A172 (cell line): Measurements from ENCODE around the gene PRPS2. TPM values are rescaled to one million over a fixed set of nuclear protein-coding genes. Genes with fewer than 3 reads are reported as not detected.

Experiments
- DNase-seq: peaks from one replicate; pipeline ENCODE4 v3.0.0-alpha.2; 2015; ENCODE audit warnings: low spot score
- total RNA-seq: library from RNA; depleted of rRNA; stranded (reverse); fragments of >200 nt; shearing (Covaris generic); gene quantifications from 2 replicates; pipeline ENCODE4 v1.2.3, GENCODE V29; 2014; rRNA removed

PRPS2 gene
- total RNA-seq, 1 experiment from 2014 or later = 80.7 TPM

DNA sequence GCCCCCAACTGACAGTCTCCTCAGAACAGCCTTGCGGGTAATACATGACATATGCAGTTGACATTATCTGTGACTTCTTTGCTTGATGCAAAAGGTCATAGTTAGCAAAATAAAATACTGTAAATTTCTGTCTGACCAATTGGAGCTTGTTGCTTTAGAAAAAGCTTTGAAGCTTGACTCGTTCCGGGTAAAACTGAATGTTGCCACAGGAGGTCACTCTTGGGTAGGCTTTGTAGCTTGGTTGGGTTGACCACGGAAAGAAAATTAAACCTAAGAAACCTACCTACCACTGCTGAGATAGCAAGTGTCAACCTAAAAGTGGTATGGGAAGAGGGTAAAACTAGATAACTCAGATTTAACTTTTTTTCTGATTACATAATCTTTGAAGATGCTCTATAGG is 23.2 kb downstream of the PRPS2 start:
- peak; percentile 53 for DNase-seq

DNA sequence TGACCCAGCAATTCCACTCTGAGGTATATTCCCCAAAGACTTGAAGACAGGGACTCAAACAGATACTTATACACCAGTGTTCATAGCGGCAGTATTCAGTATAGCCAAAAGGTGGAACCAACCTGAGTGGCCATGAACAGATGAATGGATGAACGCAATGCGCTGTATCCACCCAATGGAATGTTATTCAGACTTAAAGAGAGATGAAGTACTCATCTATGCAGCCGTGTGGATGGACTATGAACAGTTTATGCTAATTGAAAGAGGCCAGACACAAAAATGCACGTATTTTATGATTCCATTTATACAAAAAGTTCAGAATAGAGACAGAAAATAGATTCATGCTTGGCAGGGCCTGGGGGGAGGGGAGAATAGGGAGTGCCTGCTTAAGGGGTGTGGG is 26.3 kb downstream of the PRPS2 start:
- DNase-seq = no peak

GRCh38 chrX:12819222-12819621 is 28.0 kb downstream of the PRPS2 start:
- DNase-seq = no peak

- no peak for DNase-seq
Observed at GRCh38 chrX:12820737-12821136, 29.5 kb downstream of the PRPS2 start.

DNA sequence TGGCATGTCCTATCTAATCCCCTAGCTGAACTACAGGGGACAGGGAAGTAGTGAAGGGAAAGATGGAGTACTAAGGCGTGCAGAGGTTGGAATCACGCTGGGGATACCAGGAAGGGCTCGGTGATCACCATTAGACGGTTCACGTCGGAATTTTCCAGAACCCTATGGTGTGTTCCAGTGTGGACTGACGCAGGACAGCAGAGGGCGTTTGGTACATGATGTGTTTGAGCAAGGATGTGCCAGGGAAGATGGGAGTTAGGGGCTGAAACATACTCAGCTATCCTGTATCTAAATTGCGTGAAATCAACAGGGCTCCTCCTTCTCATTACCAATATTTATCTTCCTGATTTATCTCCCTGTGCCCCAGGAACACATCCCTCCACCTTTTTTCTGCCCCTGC is 33.7 kb downstream of the PRPS2 start:
- DNase-seq = peak; percentile 12

DNA sequence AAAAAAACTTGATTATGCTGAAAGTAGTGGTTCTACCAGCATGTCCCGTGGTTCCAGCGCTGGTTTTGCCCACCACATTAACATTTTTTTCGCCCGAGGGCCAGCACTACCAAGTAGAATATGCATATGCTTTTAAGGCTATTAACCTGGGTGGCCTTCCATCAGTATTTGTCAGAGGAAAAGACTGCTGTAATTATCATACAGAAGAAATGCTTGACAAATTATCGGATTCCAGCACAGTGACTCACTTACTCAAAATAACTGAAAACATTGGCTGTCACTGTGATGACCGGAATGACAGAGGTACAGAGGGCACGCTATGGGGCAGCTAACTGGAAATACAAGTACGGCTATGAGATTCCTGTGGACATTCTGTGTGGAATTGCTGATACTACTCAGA is 34.6 kb downstream of the PRPS2 start:
- DNase-seq = peak; percentile 82

DNA sequence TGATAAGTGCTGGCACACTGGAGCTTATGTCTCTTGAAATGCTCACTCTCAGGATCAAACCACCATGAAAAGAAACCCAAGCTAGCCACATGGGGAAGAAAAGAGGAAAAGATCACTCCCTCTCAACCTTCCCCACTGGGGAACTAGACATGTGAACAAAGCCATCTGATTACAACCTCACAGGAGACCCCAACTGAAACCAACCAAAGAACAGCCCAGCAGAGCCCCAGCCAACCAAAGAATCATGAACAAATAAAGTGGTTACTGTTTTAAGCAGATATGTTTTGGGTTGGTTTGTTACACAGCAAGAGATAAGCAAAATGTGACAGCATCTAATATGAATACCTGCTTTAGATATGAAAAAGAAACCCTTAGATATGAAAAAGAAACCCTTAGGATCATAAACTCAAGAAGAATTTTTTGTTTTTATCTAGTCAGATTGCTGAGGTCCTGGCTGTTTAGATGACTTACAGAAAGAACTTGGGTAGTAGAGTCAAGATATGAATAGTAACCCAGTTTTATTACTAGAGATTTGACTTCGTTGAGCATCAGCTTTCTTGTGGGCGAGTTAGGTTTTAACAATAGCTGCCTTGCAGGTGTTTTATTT is 52.0 kb downstream of the PRPS2 start:
- DNase-seq = no peak

DNA sequence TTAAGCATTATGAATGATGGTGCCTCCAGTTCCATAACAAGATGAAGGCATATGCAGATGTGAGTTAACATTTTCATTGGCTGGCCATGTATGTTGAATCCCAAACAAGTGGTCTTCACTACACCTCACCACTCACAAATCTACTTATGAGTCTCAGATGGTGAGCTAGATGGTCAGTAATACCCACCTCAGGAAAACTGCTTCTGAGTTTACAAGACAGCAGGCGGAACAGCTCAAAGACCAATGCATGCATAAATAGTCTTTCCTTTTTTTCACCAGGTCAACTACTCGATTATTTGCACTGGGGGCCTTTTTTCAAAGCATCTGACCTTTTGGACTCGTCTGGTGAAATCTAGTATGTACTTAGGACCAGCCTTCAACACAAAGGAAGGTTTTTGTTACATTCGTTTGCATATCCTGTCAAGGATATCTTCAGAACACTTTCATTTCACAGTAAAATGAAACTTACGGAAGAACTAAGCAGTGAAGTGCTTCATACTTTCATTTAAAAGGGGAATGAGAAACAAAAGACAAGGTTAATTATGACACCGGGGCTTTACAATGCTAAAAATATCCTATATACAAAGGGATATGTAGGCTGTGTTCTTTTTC is 52.6 kb downstream of the PRPS2 start:
- DNase-seq = no peak

- DNase-seq = no peak
Observed at GRCh38 chrX:12844319-12844718, 53.1 kb downstream of the PRPS2 start.

- DNase-seq = no peak
Observed at GRCh38 chrX:12865359-12865758, 74.1 kb downstream of the PRPS2 start.

GRCh38 chrX:12866451-12867377 is 75.5 kb downstream of the PRPS2 start, which contains the start of gene TLR7:
TLR7 (plus strand) TSS chrX:12867072; CDS start chrX:12867579, 507 bp downstream.
- DNase-seq = no peak

DNA sequence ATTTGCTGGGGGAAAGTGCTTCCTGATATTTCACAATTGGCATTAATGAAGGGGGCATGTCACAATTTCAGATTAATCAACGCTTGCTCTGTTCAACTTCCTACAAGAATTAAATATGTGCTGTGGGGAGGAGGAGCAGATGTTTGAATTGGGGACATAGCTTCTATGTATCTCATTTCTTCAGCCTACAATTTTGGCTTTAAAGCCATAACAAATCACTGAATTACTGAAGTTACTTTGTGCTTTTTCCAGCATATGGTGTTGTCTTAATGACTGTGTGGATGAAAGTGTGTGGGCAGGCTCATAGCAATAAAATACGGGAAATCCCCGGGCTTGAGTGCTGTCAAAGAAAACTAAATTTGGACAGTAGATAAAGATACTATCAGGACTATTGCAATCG is 76.5 kb downstream of the PRPS2 start:
- DNase-seq = no peak

DNA sequence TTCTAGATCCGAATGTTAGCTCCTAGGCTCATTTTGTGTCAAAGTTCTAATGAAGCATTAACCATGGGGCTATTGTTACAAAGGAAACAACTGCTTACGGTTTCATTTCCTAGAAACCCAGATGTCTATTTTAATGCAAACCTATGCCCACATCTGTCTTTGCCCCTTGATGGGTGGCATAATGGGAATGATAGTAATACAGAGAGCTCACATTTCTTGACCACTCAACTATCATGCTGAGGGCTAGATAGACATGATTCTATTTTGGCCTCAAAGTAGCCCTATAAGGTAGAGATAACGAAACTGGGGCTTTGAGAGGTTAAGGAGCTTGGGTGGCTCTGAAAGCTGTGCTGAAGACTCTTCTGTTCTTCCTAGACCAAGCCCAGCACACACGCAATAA is 77.5 kb downstream of the PRPS2 start:
- DNase-seq = no peak

- no peak for DNase-seq
Observed at GRCh38 chrX:12871257-12871656, 80.0 kb downstream of the PRPS2 start.

DNA sequence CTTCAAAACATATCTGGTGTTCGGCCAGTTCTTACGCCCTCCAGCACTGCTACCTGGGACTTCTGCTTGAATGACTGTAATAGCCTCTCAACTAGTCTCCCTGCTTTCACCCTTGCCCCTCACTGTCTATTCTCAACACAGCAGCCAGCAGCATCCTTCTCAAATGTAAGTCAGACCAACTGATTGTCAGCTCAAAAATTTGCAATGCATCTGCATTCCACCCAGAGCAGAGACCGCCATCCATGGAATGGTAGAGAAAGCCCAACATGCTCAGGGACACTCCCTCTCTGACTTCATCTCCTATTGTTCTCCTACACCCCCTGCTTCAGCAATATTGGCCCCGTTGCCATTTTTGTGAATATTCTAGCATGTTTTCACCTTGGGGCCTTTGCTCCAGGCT is 81.5 kb downstream of the PRPS2 start:
- DNase-seq = no peak

Other genes starting within 250 kb of the PRPS2 start
- gene TLR7, start 75.7 kb downstream of the PRPS2 start, total RNA-seq = not detected in 2 replicates
- not detected in 2 replicates for gene TLR8, start 115.2 kb downstream of the PRPS2 start, total RNA-seq
- 16,491 and 16,946 TPM in 2 replicates for gene TMSB4X, start 183.7 kb downstream of the PRPS2 start, total RNA-seq